Hematopoietic multipotent progenitor cell treated with erythropoietin and hydrocortisone succinate and interleukin-3 and kit ligand, for 17 days (in vitro differentiated cells): Measurements from ENCODE around the gene ZBTB25.

ENCODE experiments used
- DNase-seq: peaks from one replicate; pipeline ENCODE4 v3.0.0-alpha.2; 2015; ENCODE audit warnings: low spot score

The ZBTB25 gene

GRCh38 chr14:64440494-64440893 lies 63.1 kb downstream of the ZBTB25 start:
- DNase-seq: no peak

- no peak for DNase-seq
Observed at GRCh38 chr14:64439141-64439540, 64.5 kb downstream of the ZBTB25 start.

- DNase-seq: no peak
Observed at GRCh38 chr14:64438181-64438841, 65.3 kb downstream of the ZBTB25 start.

- no peak for DNase-seq
Observed at GRCh38 chr14:64434528-64434927, 69.1 kb downstream of the ZBTB25 start.

GRCh38 chr14:64423987-64424386 lies 79.7 kb downstream of the ZBTB25 start:
- DNase-seq: no peak

- DNase-seq: no peak
Observed at GRCh38 chr14:64422756-64423155, 80.9 kb downstream of the ZBTB25 start.

- no peak for DNase-seq
Observed at GRCh38 chr14:64422005-64422404, 81.6 kb downstream of the ZBTB25 start.

- DNase-seq: no peak
Observed at GRCh38 chr14:64421166-64421565, 82.5 kb downstream of the ZBTB25 start.

GRCh38 chr14:64419003-64419402 lies 84.6 kb downstream of the ZBTB25 start:
- DNase-seq: no peak

GRCh38 chr14:64417771-64418125 lies 85.9 kb downstream of the ZBTB25 start:
- DNase-seq: no peak

- DNase-seq: peak; percentile 47
Observed at GRCh38 chr14:64417055-64417770, 86.4 kb downstream of the ZBTB25 start.

- DNase-seq: no peak
Observed at GRCh38 chr14:64416348-64416932, 87.2 kb downstream of the ZBTB25 start.

GRCh38 chr14:64412237-64412636 lies 91.4 kb downstream of the ZBTB25 start:
- DNase-seq: no peak

- no peak for DNase-seq
Observed at GRCh38 chr14:64411001-64411400, 92.6 kb downstream of the ZBTB25 start.

- DNase-seq: no peak
Observed at GRCh38 chr14:64410084-64410774, 93.4 kb downstream of the ZBTB25 start.

GRCh38 chr14:64409126-64409920 lies 94.3 kb downstream of the ZBTB25 start:
- DNase-seq: no peak

GRCh38 chr14:64407329-64407728 lies 96.3 kb downstream of the ZBTB25 start:
- no peak for DNase-seq

GRCh38 chr14:64405295-64405694 lies 98.3 kb downstream of the ZBTB25 start:
- no peak for DNase-seq

- DNase-seq: no peak
Observed at GRCh38 chr14:64401949-64402348, 101.7 kb downstream of the ZBTB25 start.

- no peak for DNase-seq
Observed at GRCh38 chr14:64400829-64401459, 102.7 kb downstream of the ZBTB25 start.
